Fibroblast of skin of left biceps (primary cell): ENCODE results near the gene FUS.
"Not testable (repeated sequence)": the region's sequence is repeated elsewhere in the genome, so short reads cannot be mapped to it uniquely, and the experiment has no call there.

Source experiments
- DNase-seq, 2 experiments: peaks; one replicate each; pipeline ENCODE4 v3.0.0-alpha.2; 2013; ENCODE audit warnings: low read depth in 2 of 2

FUS gene

DNA sequence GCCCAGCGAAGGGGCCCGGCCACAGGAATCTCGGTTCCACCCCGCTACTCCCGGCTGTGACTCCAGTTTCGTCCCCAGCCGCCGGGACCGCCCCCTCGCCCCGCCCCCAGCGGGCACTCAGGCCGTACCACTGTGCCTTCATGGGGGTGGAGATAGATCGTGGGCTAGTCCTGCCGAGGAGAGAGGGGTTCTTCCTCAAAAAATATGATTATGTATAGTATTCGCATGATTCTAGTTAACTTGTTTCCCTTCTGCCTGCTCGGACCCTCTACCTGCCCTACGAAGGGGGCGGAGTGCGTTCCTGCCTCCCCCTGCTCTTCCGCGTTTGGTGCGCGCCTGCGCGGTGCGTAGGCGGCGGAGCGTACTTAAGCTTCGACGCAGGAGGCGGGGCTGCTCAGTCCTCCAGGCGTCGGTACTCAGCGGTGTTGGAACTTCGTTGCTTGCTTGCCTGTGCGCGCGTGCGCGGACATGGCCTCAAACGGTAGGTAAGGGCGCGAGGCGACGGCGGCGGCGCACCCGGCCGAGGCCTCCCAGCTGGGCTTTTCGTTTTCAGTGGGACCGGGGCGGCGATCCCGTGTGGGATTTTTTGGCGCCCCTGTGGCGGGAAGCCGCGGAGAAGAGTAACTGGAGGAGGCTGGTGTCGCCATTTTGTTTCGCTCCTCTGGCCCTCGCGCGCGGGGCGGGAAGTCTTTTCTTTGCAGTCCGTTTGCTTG is at the start of gene FUS:
Gene FUS, plus strand, starts transcription at position 393 of the 713 bp plus-strand sequence. Its CDS starts 76 bp downstream, at position 469.
- DNase-seq: peak; percentile 68 to 69

DNA sequence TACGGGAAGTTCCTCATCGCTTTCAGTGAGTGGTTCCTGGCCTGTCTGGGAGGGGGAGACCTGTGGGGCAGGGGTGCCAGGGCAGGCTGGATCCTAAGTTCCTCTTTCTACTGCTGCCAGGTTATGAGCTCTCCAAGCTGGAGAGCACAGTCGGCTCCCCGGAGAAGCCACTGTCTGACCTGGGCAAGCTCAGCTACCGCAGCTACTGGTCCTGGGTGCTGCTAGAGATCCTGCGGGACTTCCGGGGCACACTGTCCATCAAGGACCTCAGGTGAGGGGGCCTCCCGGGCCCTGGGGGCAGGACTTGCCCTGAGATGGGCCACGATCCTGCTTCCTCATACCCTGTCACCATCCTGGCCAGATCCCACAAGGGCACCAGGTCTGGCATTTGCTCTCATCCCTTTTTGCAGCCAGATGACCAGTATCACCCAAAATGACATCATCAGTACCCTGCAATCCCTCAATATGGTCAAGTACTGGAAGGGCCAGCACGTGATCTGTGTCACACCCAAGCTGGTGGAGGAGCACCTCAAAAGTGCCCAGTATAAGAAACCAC is 49.5 kb upstream of the FUS start:
- no peak for DNase-seq

DNA sequence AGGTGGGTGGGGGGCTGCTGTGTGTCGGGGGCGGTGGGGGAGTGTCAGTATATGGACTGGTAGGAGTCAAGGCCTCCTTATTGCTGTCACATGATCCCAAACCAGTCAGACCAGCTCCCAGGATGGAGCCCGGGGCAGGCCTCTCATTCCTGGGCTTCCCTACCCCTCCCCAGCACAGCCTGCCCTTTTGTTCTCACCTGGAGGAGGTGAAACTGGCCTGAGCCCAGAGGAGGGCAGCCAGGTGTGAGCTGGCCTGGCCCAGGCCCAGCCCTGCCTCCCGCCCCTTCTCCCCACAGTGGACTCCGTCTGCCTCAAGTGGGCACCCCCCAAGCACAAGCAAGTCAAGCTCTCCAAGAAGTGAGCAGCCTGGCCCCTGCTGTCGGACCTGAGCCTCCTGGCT is 49.0 kb upstream of the FUS start:
- DNase-seq: no peak

- no peak for DNase-seq
Observed at GRCh38 chr16:31131416-31131815, 48.5 kb upstream of the FUS start.

DNA sequence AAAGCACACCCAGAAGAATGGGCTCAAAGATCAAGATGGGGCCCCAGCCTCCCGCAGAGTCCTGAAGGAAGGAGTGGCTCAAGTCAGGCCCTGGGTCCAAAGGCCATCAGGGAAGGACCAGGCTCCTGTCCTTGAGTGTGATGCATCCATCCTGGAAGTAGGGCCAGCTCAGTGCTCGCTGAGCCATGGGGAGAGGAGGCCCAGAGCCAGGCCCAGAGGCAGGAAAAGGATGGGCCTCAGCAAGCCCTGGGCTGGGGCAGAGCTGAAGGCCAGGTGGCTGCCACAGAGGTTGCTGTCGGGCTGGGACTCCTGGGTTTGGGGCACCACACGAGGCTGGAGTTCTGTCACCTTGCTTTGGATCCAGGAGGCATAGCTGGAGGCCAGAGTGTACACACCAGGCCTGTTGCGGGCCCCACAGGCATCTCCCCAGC is 48.1 kb upstream of the FUS start:
- DNase-seq: no peak

DNA sequence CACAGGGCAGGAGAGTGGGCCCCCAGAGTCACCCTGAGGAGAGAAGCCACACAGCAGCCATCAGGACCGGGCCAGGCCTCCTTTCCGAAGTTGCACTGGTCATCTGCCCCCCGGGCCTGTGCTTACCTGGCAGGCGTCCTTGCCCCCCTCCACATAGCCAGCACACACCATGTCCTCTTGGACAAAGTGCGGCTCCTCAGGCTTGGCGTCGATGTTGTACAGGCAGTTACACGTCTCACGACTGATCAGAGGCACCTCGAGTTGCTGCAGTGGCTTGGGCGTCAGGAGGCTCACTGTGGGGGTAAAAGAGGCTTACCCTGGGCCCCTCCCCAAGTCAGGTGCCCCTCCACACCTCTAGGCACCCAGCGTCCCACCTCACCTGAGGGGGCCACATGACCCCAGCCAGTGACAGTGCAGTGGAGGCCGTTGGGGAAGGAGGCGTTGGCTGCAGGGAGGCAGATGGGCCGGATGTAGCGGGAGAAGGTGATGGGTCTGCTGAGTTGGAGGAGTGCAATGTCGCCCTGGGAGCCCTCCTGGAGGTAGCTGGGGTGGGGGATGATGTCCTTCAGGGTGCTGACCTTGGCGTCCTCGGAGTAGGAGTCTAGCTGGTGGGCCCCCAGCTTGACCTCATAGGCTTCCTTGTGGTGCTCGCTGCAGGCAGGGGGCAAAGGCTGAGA is 47.5 kb upstream of the FUS start:
- no peak for DNase-seq

DNA sequence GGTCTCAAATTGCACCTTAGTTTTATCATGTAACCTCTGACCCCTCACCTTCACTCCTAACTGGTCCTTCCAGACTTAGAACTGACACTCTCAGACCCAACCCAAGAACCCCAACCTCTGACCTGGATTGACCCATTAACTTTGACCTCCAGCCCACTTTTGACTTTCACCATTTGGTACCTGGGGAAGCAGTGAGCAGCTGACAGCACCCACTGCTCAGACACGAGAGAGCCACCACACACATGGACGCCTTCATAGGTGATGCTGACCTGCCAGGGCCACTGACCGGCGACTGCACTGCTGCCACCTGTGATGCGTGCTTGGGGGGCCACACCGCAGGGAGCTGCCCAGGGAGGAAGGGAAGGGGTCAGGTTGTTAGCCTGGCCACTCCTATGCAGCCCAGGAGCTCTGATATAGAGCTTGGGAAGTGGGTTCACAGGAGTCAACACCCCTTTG is 46.9 kb upstream of the FUS start:
- DNase-seq: no peak

GRCh38 chr16:31134091-31134571 is 45.8 kb upstream of the FUS start:
- DNase-seq: no peak

- no peak for DNase-seq
Observed at GRCh38 chr16:31134625-31135534, 45.1 kb upstream of the FUS start.

DNA sequence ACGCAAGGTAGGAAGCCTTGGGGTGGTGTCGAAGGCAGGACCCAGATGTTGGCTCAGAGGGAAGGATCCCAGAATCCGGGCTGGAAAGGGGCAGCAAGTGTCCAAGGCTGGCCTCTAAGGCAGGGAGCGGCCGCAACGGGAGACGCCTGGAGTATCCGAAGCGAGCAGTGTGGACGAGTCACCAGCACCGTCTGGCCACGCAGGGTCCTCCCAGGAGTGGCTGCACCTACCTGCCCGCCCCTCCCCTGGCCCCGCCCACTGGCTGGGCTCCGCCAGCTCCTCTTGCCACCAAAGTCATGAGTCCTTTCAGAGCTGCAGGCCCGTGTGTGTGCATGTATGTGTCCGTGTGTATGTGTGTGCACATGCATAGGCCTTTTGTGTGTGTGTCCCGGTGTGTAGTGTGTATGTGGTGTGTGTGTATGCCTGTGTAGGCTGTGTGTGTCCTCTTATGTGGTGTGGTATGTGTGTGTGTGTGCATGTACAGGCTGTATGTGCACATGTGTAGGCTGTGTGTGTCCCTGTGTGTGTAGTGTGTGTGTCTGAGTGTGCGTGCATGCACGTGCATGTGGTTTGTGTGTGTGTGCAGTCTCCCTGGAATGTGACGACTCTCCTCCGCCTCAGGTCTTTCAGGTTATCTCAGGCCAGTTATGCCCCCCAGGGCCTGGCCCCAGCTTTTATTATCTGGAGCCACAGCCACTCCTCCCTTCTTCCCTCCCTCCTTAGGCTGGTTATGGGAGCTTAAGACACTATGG is 44.2 kb upstream of the FUS start, which contains the start of gene PRSS8:
Gene PRSS8, minus strand, starts transcription at position 193 of the 752 bp plus-strand sequence. CDS start 229 bp downstream, outside the sequence.
- DNase-seq: no peak

GRCh38 chr16:31136287-31136662 is 43.7 kb upstream of the FUS start:
- no peak for DNase-seq

DNA sequence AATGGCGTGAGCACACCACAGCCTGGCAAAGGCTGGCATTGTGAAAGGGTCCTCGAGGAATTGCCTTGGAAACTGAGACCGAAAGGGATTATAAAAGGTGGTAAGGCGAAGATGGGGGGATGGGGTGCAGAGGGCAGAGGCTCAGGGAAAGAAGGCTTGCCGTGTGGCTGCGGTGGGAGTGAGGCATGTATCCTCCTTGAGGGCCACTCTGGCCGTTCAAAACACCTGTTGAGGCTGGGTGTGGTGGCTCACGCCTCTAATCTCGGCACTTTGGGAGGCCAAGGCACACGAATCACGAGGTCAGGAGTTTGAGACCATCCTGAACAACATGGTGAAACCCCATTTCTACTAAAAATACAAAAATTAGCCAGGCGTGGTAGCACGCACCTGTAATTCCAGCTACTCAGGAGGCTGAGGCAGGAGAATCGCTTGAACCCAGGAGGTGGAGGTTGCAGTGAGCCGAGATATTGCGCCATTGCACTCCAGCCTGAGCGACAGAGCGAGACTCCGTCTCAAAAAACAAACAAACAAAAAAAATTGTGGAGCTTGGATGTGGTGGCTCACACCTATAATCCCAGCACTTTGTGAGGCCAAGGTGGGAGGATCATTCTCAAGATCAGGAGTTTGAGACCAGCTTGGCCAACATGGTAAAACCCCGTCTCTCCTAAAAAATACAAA is 43.0 kb upstream of the FUS start:
- DNase-seq: not testable (repeated sequence)

DNA sequence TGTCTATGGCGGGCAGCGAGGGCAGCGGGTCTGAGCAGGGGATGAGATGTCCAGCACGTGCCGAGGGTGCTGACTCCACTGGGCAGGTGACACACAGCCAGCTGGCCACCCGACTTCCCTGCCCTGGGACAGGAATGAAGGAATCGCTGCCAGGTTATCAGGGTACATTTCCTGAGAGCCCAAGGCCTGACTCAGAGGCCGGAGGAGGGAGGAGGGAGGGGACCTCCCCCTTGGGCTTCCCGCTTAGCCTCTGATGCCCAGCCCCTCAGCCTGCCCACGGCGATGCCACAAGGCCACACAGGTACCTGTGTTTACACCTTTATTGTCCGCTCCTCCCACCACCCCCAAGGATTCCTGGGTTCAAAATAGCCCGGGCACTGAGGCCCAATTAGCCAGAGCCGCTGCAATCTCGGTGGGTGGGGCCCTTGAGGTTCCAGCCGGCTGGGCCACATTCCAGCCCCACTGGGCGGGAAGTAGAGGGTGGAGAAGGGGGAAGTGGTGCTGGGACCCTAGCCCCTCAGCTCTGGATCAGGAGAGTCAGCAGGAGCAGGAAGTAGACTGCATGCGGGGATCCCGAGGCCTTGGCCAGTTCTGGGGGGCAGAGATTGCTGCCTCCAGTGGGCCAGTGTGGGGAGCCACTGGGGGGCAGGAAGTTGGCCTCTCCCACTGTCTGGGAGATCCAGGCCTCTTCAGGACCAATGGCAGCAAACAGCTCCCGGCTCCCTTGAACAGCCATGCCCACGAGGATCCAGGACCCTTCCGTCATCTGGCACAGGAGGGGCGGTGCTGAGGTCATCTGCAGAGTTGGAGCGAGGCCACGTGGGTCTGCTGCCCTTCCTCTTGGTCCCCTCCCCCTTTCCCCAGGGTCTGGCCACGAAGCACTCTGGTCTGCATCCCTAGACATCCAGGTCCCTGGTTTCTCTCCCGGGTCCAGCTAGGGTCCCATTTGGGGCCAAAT is 41.0 kb upstream of the FUS start:
- DNase-seq: no peak

DNA sequence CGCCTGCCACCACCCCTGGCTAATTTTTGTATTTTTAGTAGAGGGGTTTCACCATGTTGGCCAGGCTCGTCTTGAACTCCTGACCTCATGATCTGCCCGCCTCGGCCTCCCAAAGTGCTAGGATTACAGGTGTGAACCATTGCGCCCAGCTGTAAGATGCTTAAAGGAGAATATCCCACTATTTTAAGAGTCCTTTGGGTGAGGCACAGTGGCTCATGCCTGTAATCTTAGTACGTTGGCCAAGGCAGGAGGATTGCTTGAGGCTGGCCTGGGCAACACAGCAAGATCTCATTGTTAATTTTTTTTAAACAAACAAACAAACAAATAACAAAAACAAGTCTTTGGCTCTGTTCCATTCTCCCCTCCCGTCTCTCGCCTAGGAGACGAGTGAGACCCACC is 38.9 kb upstream of the FUS start:
- not testable (repeated sequence) for DNase-seq

GRCh38 chr16:31141489-31142108 is 38.3 kb upstream of the FUS start:
- no peak for DNase-seq

GRCh38 chr16:31142109-31143010 is 37.6 kb upstream of the FUS start:
- peak; percentile 96 to 98 for DNase-seq

DNA sequence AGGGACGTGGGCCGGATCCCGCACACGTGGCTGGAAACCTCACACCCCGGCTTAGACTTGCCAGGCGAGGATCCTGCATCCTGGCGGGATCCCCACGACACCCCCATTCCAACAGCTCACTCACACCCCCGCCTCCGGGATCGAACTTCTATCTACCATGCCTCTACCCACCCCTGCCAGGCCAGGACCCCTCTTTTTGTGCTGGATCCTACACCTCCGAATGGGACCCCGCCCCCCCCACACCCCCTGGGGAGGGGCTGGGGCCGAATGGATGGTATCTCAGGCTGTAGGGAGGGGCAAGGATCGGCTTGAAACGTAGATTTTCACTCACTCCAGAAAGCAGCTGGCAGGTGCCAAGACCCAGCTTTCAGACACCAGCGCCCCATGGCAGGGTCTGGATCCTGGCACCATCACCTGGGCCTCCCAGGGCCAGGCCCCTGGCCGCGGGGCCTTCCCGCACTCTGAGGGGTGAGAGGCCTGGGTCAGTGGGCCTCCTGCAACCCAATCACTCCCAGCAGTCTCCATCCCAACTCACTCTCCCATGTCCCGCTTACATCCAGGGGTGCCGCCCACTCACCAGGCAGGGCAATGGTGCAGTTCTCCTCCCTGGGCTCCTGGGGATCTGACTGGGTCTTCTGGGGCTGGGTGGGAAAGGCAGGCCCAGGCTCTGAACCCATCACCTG is 36.8 kb upstream of the FUS start:
- no peak for DNase-seq
